Measurements from ENCODE around the gene YIPF5.

- TF ChIP-seq POLR2A (IDR thresholded peaks at IDR 0.05) (no peak), CTCF (IDR thresholded peaks at IDR 0.05) (no peak)
Observed at GRCh38 chr5:144162686-144163085, 7.8 kb downstream of the YIPF5 start.

Data from vagina (tissue), 2 donors.